Activated T-cell treated with anti-CD3 and anti-CD28 coated beads, Interleukin-2, amount 50 U/mL, for 72 hours (primary cell): Measurements from ENCODE around the gene RAB10. TPM values are rescaled to one million over a fixed set of nuclear protein-coding genes. Genes with fewer than 3 reads are reported as not detected.
"Not testable (repeated sequence)": the region's sequence is repeated elsewhere in the genome, so short reads cannot be mapped to it uniquely, and the experiment has no call there.

ENCODE experiments used
- ATAC-seq, 2 donors: fragments of 150-1000 bp; cut with Tn5 transposase; replicated peaks in 1 of 2; 2 replicates each; pipeline ENCODE4 v1.10.0; 2021; ENCODE audit warnings: moderate library complexity in 2 of 2, mild to moderate bottlenecking in 1 of 2
- DNase-seq, 2 donors: peaks; one replicate each; pipeline ENCODE4 v3.0.0; 2021 to 2022; ENCODE audit warnings: mixed read lengths in 1 of 2
- H3K27ac Mint-ChIP-seq: one replicate; pipeline ENCODE4 v1.8.0; 2022; ENCODE audit warnings: mild to moderate bottlenecking, moderate library complexity, mixed read lengths
- H3K27me3 Mint-ChIP-seq: one replicate; pipeline ENCODE4 v1.8.0; 2022; ENCODE audit warnings: low read depth, mixed read lengths
- H3K36me3 Mint-ChIP-seq, 2 donors: one replicate each; pipeline ENCODE4 v1.8.0; 2022; ENCODE audit warnings: mixed read lengths in 2 of 2, mild to moderate bottlenecking in 1 of 2; ENCODE audit not compliant: insufficient read depth in 2 of 2
- H3K4me1 Mint-ChIP-seq: one replicate; pipeline ENCODE4 v1.8.0; 2022; ENCODE audit warnings: low read depth, mixed read lengths
- H3K4me3 Mint-ChIP-seq, 2 donors: one replicate each; pipeline ENCODE4 v1.8.0; 2022; ENCODE audit warnings: mild to moderate bottlenecking in 2 of 2, mixed read lengths in 2 of 2, moderate library complexity in 2 of 2
- H3K9me3 Mint-ChIP-seq, 2 donors: one replicate each; pipeline ENCODE4 v1.8.0; 2022; ENCODE audit warnings: mixed read lengths in 2 of 2
- total RNA-seq, 2 donors: library from RNA; stranded (reverse); gene quantifications; one replicate each; pipeline ENCODE4 v1.2.3, GENCODE V29; 2022

The RAB10 gene
- 100 to 1,000 TPM; 137 to 147 TPM for total RNA-seq

DNA sequence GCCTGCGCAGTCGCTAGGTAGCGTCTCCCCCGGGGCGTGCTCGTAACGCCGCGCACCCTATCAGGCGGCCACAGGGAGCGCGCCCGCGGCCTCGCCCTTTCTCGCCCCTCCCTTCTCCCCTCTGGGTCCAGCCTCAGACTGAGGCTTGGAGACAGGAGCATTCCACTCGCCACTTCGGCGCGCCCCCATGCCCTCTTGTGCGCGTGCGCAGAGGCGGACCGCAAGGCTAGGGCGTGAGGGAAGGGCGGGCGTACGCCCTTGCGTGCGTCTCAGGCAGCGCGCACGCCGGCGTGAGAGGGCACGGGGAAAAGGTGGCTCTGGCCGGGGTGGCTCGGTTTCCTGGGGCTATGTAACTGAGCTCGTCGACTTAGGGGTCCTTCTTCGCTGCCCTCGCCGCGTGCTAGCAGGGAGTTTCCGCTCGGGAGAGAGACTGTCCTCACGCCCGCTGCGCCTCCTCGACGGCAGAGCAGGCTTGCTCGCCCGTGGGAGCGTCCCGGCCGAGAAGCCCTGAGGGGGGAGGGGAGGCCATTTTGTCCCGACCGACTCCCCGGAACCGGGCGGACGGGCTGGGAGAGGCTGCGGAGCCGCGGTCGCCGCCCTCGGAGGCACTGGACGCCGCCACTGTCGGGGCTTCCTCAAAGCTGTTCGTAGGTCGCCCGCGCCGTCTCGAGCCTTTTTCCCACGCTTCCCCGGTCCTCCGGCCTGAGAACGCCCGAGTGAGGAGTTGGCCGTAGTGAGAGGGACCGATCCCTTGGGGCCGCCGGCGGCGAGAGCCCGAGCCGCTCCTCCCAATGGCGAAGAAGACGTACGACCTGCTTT, at the start of gene RAB10:
RAB10 (plus strand) TSS at position 267 of the 819 bp plus-strand sequence; CDS start at position 792, 525 bp downstream.
- H3K27me3 Mint-ChIP-seq: no peaks in the 10 kb centered on the region
- peak; percentile 100 for DNase-seq
- H3K4me1 Mint-ChIP-seq: peaks cover 43% of the 10 kb centered on the region
- H3K36me3 Mint-ChIP-seq: peaks cover 8 to 16% of the 10 kb centered on the region in 2 donors
- H3K9me3 Mint-ChIP-seq: no peaks in the 10 kb centered on the region
- H3K4me3 Mint-ChIP-seq: peak within 1 kb of the TSS; percentile 81 to 100
- peak; percentile 89 to 91 for ATAC-seq
- H3K27ac Mint-ChIP-seq: peak within 1 kb of the TSS; percentile 98

GRCh38 chr2:25988134-25988533, 45.8 kb upstream of the RAB10 start:
- ATAC-seq: no peak

GRCh38 chr2:25989154-25989553, 44.7 kb upstream of the RAB10 start:
- DNase-seq: no peak
- no peaks in the 10 kb centered on the region for H3K9me3 Mint-ChIP-seq

More at GRCh38 chr2:25988134-25988533, 45.8 kb upstream of the RAB10 start:
- H3K4me1 Mint-ChIP-seq: peaks cover 24% of the 10 kb centered on the region
- H3K9me3 Mint-ChIP-seq: no peaks in the 10 kb centered on the region
- H3K4me3 Mint-ChIP-seq: no peak overlapping the region
- H3K36me3 Mint-ChIP-seq: no peaks in the 10 kb centered on the region
- no peak for DNase-seq
- H3K27ac Mint-ChIP-seq: no peak overlapping the region
- H3K27me3 Mint-ChIP-seq: no peaks in the 10 kb centered on the region

DNA sequence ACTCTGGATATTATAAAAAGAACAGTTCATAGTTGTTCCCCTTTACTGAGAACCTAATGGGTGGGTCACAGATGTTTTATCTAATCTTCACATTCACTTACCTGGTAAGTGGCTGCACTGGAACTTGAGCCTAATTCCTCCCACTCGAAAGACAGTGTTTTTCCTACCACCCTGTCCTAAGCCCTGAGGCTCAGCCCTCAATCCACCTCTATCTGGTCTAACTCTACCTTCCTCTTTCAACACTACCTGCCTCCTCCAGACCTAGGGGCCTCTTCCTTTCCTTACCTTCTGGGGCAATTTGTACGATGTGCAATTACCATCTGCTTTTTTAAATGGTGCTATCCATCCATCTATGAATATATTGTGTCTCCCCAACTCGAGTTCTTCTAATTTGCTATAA, 41.9 kb upstream of the RAB10 start:
- no peak for ATAC-seq

More at GRCh38 chr2:25989154-25989553, 44.7 kb upstream of the RAB10 start:
- peaks cover 21% of the 10 kb centered on the region for H3K4me1 Mint-ChIP-seq
- ATAC-seq: no peak
- H3K27me3 Mint-ChIP-seq: no peaks in the 10 kb centered on the region
- no peak overlapping the region for H3K4me3 Mint-ChIP-seq
- no peaks in the 10 kb centered on the region for H3K36me3 Mint-ChIP-seq
- no peak overlapping the region for H3K27ac Mint-ChIP-seq

DNA sequence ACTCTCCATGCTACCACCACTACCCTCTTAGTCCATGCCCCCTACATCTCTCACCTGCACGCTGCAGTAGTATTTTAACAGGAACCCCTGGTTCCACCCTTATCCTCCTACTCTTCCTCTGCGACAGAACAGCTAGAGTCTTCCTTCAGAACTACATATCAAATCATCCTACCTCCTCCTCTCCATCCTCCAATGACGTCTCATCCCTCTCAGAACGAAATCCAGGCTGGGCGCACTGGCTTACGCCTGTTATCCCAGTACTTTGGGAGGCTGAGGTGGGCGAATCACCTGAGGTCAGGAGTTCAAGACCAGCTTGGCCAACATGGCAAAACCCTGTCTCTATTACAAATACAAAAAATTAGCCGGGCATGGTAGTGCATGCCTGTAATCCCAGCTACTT, 41.3 kb upstream of the RAB10 start:
- Mint-ChIP-seq H3K27me3 (no peaks in the 10 kb centered on the region), H3K4me3 (no peak overlapping the region), H3K27ac (no peak overlapping the region), H3K36me3 (no peaks in the 10 kb centered on the region), H3K4me1 (peaks cover 21% of the 10 kb centered on the region), H3K9me3 (no peaks in the 10 kb centered on the region)
- ATAC-seq: no peak
- DNase-seq: no peak

More for the DNA sequence above, 41.9 kb upstream of the RAB10 start:
- Mint-ChIP-seq H3K36me3 (no peaks in the 10 kb centered on the region), H3K27me3 (no peaks in the 10 kb centered on the region), H3K4me1 (peaks cover 21% of the 10 kb centered on the region), H3K27ac (no peak overlapping the region), H3K9me3 (no peaks in the 10 kb centered on the region), H3K4me3 (no peak overlapping the region)
- DNase-seq: no peak

DNA sequence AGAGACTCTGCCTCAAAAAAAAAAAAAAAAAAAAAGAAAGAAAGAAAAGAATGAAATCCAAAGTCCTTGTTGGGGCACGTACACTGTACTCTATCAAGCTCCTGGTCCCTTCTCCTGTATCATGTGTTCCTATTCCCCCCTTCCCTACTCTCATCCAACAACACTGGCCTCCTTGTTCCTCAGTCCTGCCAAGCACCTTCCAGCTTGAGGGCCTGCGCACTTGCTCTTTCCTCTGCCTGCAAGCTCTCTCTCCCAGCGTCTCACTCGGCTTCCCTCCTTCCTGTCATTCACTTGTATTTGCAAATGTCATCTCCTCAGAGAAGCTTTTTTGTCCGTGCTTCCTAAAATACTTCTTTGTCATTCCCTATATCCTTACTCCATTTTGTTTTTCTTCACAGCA, 40.8 kb upstream of the RAB10 start:
- H3K4me1 Mint-ChIP-seq: peaks cover 21% of the 10 kb centered on the region
- H3K36me3 Mint-ChIP-seq: no peaks in the 10 kb centered on the region
- no peak for DNase-seq
- no peak overlapping the region for H3K27ac Mint-ChIP-seq
- no peaks in the 10 kb centered on the region for H3K9me3 Mint-ChIP-seq
- H3K27me3 Mint-ChIP-seq: no peaks in the 10 kb centered on the region
- ATAC-seq: no peak
- no peak overlapping the region for H3K4me3 Mint-ChIP-seq

DNA sequence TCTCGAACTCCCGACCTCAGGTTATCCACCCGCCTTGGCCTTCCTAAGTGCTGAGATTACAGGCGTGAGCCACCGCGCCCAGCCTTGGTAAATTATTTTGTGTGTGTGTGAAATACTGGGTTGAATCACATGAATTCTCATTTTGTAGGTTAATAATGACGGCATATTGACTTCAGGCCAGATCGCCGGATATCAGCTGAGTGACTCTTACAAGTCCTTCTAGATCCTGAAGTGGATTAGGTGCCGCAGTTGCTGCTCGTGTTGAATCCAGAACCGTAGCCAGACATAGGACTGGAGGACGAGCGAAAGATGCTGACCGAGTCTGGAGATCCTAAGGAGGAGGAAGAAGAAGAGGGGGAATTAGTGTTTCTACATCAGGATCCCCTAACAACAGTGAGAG, 39.4 kb upstream of the RAB10 start:
- Mint-ChIP-seq H3K27ac (no peak overlapping the region), H3K27me3 (no peaks in the 10 kb centered on the region), H3K9me3 (no peaks in the 10 kb centered on the region), H3K4me1 (peaks cover 21% of the 10 kb centered on the region), H3K36me3 (no peaks in the 10 kb centered on the region), H3K4me3 (no peak overlapping the region)
- DNase-seq (no peak), ATAC-seq (no peak)

- Mint-ChIP-seq H3K27ac (no peak overlapping the region), H3K4me3 (no peak overlapping the region), H3K9me3 (no peaks in the 10 kb centered on the region), H3K36me3 (no peaks in the 10 kb centered on the region), H3K27me3 (no peaks in the 10 kb centered on the region), H3K4me1 (peaks cover 7% of the 10 kb centered on the region)
- DNase-seq (no peak), ATAC-seq (no peak)
These were observed 37.0 kb upstream of the RAB10 start for GRCh38 chr2:25996844-25997243.

DNA sequence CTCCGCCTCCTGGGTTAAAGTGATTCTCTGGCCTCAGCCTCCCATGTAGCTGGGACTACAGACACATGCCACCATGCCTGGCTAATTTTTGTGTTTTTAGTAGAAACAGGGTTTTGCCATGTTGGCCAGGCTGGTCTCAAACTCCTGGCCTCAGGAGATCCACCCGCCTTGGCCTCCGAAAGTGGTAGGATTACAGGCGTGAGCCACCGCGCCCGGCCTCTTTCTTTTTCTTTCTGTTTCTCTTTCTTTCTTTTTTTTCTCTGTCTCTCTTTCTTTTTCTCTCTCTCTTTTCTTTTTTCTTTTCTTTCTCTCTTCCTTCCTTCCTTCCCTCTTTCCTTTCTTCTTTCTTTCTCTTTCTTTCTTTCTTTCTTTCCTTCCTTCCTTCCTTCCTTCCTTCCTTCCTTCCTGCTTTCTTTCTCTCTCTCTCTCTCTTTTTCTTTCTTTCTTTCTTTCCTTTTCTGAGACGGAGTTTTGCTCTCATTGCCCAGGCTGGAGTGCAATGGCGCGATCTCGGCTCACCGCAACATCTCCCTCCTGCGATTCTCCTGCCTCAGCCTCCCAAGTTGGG, 35.0 kb upstream of the RAB10 start:
- ATAC-seq, H3K27me3 Mint-ChIP-seq, H3K4me1 Mint-ChIP-seq, DNase-seq, H3K9me3 Mint-ChIP-seq, H3K4me3 Mint-ChIP-seq, H3K36me3 Mint-ChIP-seq: not testable (repeated sequence)
- H3K27ac Mint-ChIP-seq: peak overlapping the region; percentile 62

- not testable (repeated sequence) for H3K27ac Mint-ChIP-seq, H3K9me3 Mint-ChIP-seq, H3K4me3 Mint-ChIP-seq, ATAC-seq, H3K36me3 Mint-ChIP-seq, H3K27me3 Mint-ChIP-seq, DNase-seq, H3K4me1 Mint-ChIP-seq
These were observed 34.5 kb upstream of the RAB10 start for GRCh38 chr2:25999406-25999805.

DNA sequence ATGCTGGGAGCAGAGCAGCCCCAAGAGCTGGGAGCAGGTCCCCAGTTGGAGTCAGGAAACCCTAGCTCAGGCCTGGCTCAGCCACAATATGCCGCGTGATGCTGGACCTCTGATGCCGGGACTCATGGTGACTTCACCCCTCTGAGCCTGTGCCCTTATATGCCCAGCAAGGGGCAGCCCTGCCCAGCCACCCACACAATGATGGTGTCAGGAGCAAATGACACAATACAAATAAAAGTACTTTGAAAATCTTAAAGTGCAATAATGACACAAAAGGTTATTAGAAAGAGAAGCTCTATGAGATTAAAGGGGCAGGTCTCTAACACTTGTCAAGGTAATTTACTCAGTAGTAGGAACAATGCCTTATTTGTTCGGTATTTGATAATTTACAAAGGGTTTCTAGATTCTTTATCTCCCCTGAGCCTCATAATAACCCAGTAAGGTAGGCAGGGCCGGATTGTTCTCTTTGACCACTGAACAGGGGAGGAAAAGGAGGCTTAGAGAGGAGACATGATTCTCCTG, 33.3 kb upstream of the RAB10 start:
- no peaks in the 10 kb centered on the region for H3K36me3 Mint-ChIP-seq
- no peak overlapping the region for H3K4me3 Mint-ChIP-seq
- ATAC-seq (no peak), DNase-seq (no peak)
- H3K9me3 Mint-ChIP-seq: no peaks in the 10 kb centered on the region
- H3K4me1 Mint-ChIP-seq: no peaks in the 10 kb centered on the region
- H3K27ac Mint-ChIP-seq: no peak overlapping the region
- no peaks in the 10 kb centered on the region for H3K27me3 Mint-ChIP-seq

DNA sequence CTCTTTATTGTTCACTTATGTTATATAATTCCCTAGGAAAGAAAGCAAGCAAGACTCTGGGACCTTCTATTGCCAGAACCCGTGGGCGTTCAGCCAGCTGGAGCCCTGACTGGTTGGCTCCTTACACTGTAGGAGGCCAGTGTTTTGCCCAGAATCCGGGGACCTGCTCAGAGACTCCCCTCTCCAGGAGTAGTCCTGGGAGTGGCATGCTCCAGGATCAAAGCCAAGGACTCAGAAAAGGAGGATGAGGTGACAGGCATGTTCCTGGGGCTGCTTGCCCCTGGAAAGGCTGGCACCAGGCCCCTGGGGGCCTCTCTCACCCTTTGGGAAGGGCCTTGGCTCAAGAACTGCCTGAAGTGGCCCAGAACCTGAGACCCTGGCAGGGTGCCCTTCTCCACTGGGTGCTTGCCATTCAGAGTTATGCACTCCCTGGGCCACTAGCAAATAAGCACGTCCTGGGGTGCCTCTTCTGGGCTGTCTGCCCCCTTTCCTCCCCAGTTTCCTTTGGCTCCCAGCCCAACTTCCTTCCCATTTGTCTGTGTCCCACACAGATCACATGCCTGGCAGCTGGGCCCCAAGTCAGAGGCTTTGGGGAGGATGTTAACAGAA, 32.0 kb upstream of the RAB10 start:
- no peak for ATAC-seq
- Mint-ChIP-seq H3K4me1 (no peaks in the 10 kb centered on the region), H3K36me3 (no peaks in the 10 kb centered on the region), H3K27ac (no peak overlapping the region), H3K9me3 (no peaks in the 10 kb centered on the region), H3K27me3 (no peaks in the 10 kb centered on the region), H3K4me3 (no peak overlapping the region)
- no peak for DNase-seq

DNA sequence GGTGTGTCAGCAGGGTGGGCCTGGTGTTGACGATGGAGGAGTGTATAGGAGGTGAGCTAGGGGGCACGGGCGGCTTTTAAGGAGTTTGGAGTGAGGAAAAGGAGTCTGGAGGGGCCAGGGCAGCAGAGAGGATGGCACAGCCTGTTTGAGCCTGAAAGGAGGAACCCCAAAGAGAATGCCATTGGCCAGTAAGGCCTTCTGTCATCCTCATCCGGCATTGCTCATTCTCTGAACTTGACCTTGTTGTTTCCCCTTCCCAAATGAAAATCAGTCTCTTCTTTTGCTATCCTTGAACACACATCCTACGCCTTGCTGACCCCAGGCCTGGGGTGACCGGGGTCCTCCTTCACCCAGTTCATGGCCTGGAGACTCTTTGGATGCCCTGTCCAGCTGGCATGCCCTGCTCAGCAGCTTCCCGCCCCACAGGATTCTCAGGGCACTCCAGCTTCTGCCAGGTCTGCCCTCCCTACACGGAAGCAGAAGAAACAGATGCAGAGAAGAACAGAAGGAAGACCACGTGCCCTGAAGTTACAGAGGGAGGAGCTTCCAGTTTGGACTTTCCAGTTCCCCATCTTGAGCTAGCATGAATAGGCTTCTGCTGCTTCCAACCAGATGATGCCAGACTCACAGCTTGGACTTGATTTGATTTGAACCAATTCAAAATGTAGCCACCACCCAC, 31.1 kb upstream of the RAB10 start:
- Mint-ChIP-seq H3K4me3 (no peak overlapping the region), H3K9me3 (no peaks in the 10 kb centered on the region), H3K27me3 (no peaks in the 10 kb centered on the region), H3K36me3 (no peaks in the 10 kb centered on the region), H3K4me1 (no peaks in the 10 kb centered on the region), H3K27ac (no peak overlapping the region)
- no peak for ATAC-seq
- no peak for DNase-seq
